Measurements from ENCODE around the gene TIFAB.

TIFAB gene

GRCh38 chr5:135491552-135492318 lies 39.6 kb upstream of the TIFAB start:
- TF ChIP-seq CTCF (IDR thresholded peaks at IDR 0.05; ENCODE audit: borderline replicate concordance, insufficient read depth, low read depth, low read length) = no peak
- H3K4me3 ChIP-seq (ENCODE audit: low read depth, low read length) = no peak overlapping the region

GRCh38 chr5:135491038-135491551 lies 38.9 kb upstream of the TIFAB start:
- H3K4me3 ChIP-seq (ENCODE audit: low read depth, low read length) = no peak overlapping the region
- TF ChIP-seq CTCF (IDR thresholded peaks at IDR 0.05; ENCODE audit: borderline replicate concordance, insufficient read depth, low read depth, low read length) = no peak

DNA sequence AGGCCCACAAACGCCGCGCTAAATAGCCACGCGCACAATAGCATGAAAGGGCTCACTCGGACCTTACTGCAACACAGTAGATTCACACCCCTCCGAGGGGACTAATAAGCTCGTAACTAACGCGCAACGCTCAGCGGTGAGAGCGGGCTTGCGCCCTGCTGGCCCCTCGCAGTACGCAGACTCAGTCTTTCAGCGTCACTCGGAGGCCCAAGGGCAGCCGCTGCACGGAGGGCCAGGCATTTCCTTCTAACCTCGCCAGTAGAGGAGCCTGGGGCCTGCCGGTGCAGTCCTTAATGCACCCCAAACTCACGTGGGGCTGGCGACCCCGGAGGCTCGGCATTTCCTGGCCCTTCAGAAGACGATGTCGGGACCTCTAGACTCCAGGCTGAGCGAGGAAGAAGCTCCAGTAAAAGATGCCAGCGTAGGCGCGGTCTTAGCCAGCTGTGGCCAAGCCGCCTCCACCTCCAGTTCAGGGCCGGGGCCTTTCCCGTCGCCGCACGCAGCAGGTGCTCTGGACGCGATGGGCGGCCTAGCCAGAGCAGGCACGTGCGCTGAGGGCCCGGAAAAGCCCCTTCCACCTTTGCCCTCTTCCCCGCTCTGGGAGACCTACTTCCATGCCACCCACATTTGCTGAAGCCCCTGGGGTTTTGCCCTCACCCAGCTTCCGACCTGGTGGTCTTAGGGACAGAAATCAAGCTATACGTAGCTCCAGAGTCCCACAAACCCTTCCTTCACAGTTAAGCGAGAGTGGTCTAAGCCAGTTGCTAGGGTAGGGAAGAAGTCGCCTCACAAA lies 38.3 kb upstream of the TIFAB start:
- no peak overlapping the region for H3K4me3 ChIP-seq (ENCODE audit: low read depth, low read length)
- no peak for TF ChIP-seq CTCF (IDR thresholded peaks at IDR 0.05; ENCODE audit: borderline replicate concordance, insufficient read depth, low read depth, low read length)

GRCh38 chr5:135489466-135490244 lies 37.5 kb upstream of the TIFAB start:
- no peak for TF ChIP-seq CTCF (IDR thresholded peaks at IDR 0.05; ENCODE audit: borderline replicate concordance, insufficient read depth, low read depth, low read length)
- no peak overlapping the region for H3K4me3 ChIP-seq (ENCODE audit: low read depth, low read length)

DNA sequence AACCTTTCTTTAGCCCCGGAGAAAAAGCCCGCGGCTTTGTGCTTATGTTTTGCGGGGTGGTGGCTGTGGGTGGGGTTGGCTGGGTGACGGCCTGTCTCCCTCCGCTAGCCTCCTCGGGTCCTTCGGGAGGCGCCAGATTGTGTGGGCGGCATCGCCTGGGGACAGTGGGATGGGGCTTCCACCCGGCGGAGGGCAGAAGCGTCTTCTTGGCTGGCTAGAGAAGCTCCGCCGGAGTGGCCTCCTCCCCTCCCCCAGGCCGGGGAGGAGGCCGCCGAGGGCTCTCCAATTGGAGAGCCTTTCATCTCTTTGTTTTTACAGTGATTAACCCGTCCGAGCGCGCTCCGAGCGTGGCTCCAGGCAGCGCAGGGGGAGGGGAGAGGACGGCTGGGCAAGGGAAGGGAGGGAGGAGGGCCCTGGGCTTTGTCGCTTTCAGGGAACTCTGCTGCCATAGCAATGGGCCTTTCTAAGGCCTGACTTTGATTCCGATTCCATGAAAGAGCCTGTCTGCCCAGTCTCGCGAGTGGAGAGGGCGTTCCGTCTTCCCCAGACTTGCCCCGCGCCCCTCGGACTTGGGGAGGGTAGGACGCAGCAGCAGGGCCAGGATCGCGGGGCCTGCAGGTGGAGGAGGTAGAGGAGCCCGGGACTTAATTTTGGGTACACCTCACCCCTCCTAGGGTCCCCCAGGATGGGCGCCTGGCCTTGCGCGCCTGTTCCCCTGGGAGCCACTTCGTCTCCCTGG lies 36.7 kb upstream of the TIFAB start:
- no peak overlapping the region for H3K4me3 ChIP-seq (ENCODE audit: low read depth, low read length)

More for the DNA sequence above, 36.7 kb upstream of the TIFAB start:
- TF ChIP-seq CTCF (IDR thresholded peaks at IDR 0.05; ENCODE audit: borderline replicate concordance, insufficient read depth, low read depth, low read length) = no peak
